Measurements from ENCODE around the gene FBXW8. TPM values are rescaled to one million over a fixed set of nuclear protein-coding genes. Genes with fewer than 3 reads are reported as not detected.

The FBXW8 gene
- total RNA-seq, 5 donors from 2014 or later (not counting 1 experiment from before 2014, with no cell fraction given), result 10.7 to 17.9 (median 13.0) TPM

- H3K9me3 Mint-ChIP-seq, result no peaks in the 10 kb centered on the region
- H3K27ac ChIP-seq (ENCODE audit: low read length), result no peak overlapping the region
- no peak for ATAC-seq (replicated peaks in 1 of 4)
- no peaks in the 10 kb centered on the region for H3K36me3 Mint-ChIP-seq
- peaks cover 0 to 14% of the 10 kb centered on the region in 2 experiments for H3K4me1 ChIP-seq (ENCODE audit: control insufficient read depth in 1 of 2, extremely low read depth in 1 of 2, insufficient read depth in 2 of 2, low read length in 2 of 2)
- no peaks in the 10 kb centered on the region for H3K9me3 ChIP-seq
- no peak for DNase-seq
- H3K27me3 ChIP-seq (replicated peaks in 1 of 2; ENCODE audit: control insufficient read depth in 2 of 2, extremely low read depth in 1 of 2, insufficient read depth in 2 of 2, low read length in 1 of 2), result no peaks in the 10 kb centered on the region
- POLR2A ChIA-PET, result no interaction called here
- no peak overlapping the region for H3K4me3 Mint-ChIP-seq
- CTCF ChIA-PET, result interaction anchor here in 1 of 2 donors (0.7 kb wide), 2 partner anchors 23 to 132 kb away, joined by 5 to 7 read pairs; no protein-coding TSS in a partner anchor
- no peaks in the 10 kb centered on the region for H3K36me3 ChIP-seq (ENCODE audit: control insufficient read depth in 2 of 2, extremely low read depth in 1 of 2, insufficient read depth in 1 of 2, low read length in 1 of 2)
- no peaks in the 10 kb centered on the region for H3K4me1 Mint-ChIP-seq
- no peak overlapping the region for H3K4me3 ChIP-seq (ENCODE audit: control insufficient read depth in 1 of 2, extremely low read depth in 1 of 2, low read length in 1 of 2)
- H3K27ac Mint-ChIP-seq, result no peak overlapping the region
- H3K27me3 Mint-ChIP-seq, result no peaks in the 10 kb centered on the region
- WGBS (ENCODE audit: insufficient coverage), result 67% methylated on average over 1 of the region's 5 CpGs
Measured at GRCh38 chr12:117050060-117050459, 139.3 kb downstream of the FBXW8 start.

GRCh38 chr12:117051380-117051779, 140.6 kb downstream of the FBXW8 start:
- Mint-ChIP-seq H3K36me3 (no peaks in the 10 kb centered on the region), H3K4me3 (no peak overlapping the region), H3K4me1 (no peaks in the 10 kb centered on the region), H3K27ac (no peak overlapping the region), H3K27me3 (no peaks in the 10 kb centered on the region), H3K9me3 (no peaks in the 10 kb centered on the region)
- H3K9me3 ChIP-seq, result no peaks in the 10 kb centered on the region
- peaks cover 0 to 14% of the 10 kb centered on the region in 2 experiments for H3K4me1 ChIP-seq (ENCODE audit: control insufficient read depth in 1 of 2, extremely low read depth in 1 of 2, insufficient read depth in 2 of 2, low read length in 2 of 2)
- WGBS (ENCODE audit: insufficient coverage), result 76% methylated on average over 7 of the region's 10 CpGs
- H3K27ac ChIP-seq (ENCODE audit: low read length), result no peak overlapping the region
- no peaks in the 10 kb centered on the region for H3K36me3 ChIP-seq (ENCODE audit: control insufficient read depth in 2 of 2, extremely low read depth in 1 of 2, insufficient read depth in 1 of 2, low read length in 1 of 2)
- ChIA-PET CTCF (no interaction called here), POLR2A (no interaction called here)
- ATAC-seq (replicated peaks in 1 of 4) (no peak), DNase-seq (peak in 2 of 35 experiments; percentile 1 to 3)
- H3K27me3 ChIP-seq (replicated peaks in 1 of 2; ENCODE audit: control insufficient read depth in 2 of 2, extremely low read depth in 1 of 2, insufficient read depth in 2 of 2, low read length in 1 of 2), result no peaks in the 10 kb centered on the region
- H3K4me3 ChIP-seq (ENCODE audit: control insufficient read depth in 1 of 2, extremely low read depth in 1 of 2, low read length in 1 of 2), result no peak overlapping the region

GRCh38 chr12:117052386-117053049, 141.8 kb downstream of the FBXW8 start:
- H3K4me1 Mint-ChIP-seq, result no peaks in the 10 kb centered on the region
- H3K27ac Mint-ChIP-seq, result no peak overlapping the region
- no peaks in the 10 kb centered on the region for H3K36me3 Mint-ChIP-seq
- 87% methylated on average over 7 of the region's 8 CpGs for WGBS (ENCODE audit: insufficient coverage)
- DNase-seq (no peak), ATAC-seq (replicated peaks in 1 of 4) (no peak)
- H3K9me3 Mint-ChIP-seq, result no peaks in the 10 kb centered on the region
- H3K9me3 ChIP-seq, result no peaks in the 10 kb centered on the region
- H3K36me3 ChIP-seq (ENCODE audit: control insufficient read depth in 2 of 2, extremely low read depth in 1 of 2, insufficient read depth in 1 of 2, low read length in 1 of 2), result no peaks in the 10 kb centered on the region
- no peak overlapping the region for H3K27ac ChIP-seq (ENCODE audit: low read length)
- POLR2A ChIA-PET, result no interaction called here
- peaks cover 0 to 14% of the 10 kb centered on the region in 2 experiments for H3K4me1 ChIP-seq (ENCODE audit: control insufficient read depth in 1 of 2, extremely low read depth in 1 of 2, insufficient read depth in 2 of 2, low read length in 2 of 2)
- CTCF ChIA-PET, result no interaction called here
- H3K4me3 ChIP-seq (ENCODE audit: control insufficient read depth in 1 of 2, extremely low read depth in 1 of 2, low read length in 1 of 2), result no peak overlapping the region
- no peaks in the 10 kb centered on the region for H3K27me3 ChIP-seq (replicated peaks in 1 of 2; ENCODE audit: control insufficient read depth in 2 of 2, extremely low read depth in 1 of 2, insufficient read depth in 2 of 2, low read length in 1 of 2)
- no peak overlapping the region for H3K4me3 Mint-ChIP-seq
- no peaks in the 10 kb centered on the region for H3K27me3 Mint-ChIP-seq

GRCh38 chr12:117053050-117053400, 142.3 kb downstream of the FBXW8 start:
- no peak for ATAC-seq (replicated peaks in 1 of 4)
- WGBS (ENCODE audit: insufficient coverage), result 92% methylated on average over 7 of the region's 9 CpGs
- CTCF ChIA-PET, result no interaction called here
- H3K27ac Mint-ChIP-seq, result no peak overlapping the region
- peaks cover 0 to 14% of the 10 kb centered on the region in 2 experiments for H3K4me1 ChIP-seq (ENCODE audit: control insufficient read depth in 1 of 2, extremely low read depth in 1 of 2, insufficient read depth in 2 of 2, low read length in 2 of 2)
- H3K4me3 ChIP-seq (ENCODE audit: control insufficient read depth in 1 of 2, extremely low read depth in 1 of 2, low read length in 1 of 2), result no peak overlapping the region
- no peaks in the 10 kb centered on the region for H3K27me3 Mint-ChIP-seq
- no peaks in the 10 kb centered on the region for H3K4me1 Mint-ChIP-seq
- H3K27ac ChIP-seq (ENCODE audit: low read length), result no peak overlapping the region
- no peak overlapping the region for H3K4me3 Mint-ChIP-seq
- no peaks in the 10 kb centered on the region for H3K36me3 Mint-ChIP-seq
- H3K27me3 ChIP-seq (replicated peaks in 1 of 2; ENCODE audit: control insufficient read depth in 2 of 2, extremely low read depth in 1 of 2, insufficient read depth in 2 of 2, low read length in 1 of 2), result no peaks in the 10 kb centered on the region
- DNase-seq, result no peak
- no peaks in the 10 kb centered on the region for H3K9me3 ChIP-seq
- no peaks in the 10 kb centered on the region for H3K36me3 ChIP-seq (ENCODE audit: control insufficient read depth in 2 of 2, extremely low read depth in 1 of 2, insufficient read depth in 1 of 2, low read length in 1 of 2)
- H3K9me3 Mint-ChIP-seq, result no peaks in the 10 kb centered on the region
- POLR2A ChIA-PET, result no interaction called here

- CTCF ChIA-PET, result no interaction called here
- Histone ChIP-seq H3K4me1 (ENCODE audit: control insufficient read depth in 1 of 2, extremely low read depth in 1 of 2, insufficient read depth in 2 of 2, low read length in 2 of 2) (peaks cover 0 to 14% of the 10 kb centered on the region in 2 experiments), H3K27me3 (replicated peaks in 1 of 2; ENCODE audit: control insufficient read depth in 2 of 2, extremely low read depth in 1 of 2, insufficient read depth in 2 of 2, low read length in 1 of 2) (no peaks in the 10 kb centered on the region), H3K27ac (ENCODE audit: low read length) (no peak overlapping the region), H3K4me3 (ENCODE audit: control insufficient read depth in 1 of 2, extremely low read depth in 1 of 2, low read length in 1 of 2) (no peak overlapping the region), H3K9me3 (no peaks in the 10 kb centered on the region), H3K36me3 (ENCODE audit: control insufficient read depth in 2 of 2, extremely low read depth in 1 of 2, insufficient read depth in 1 of 2, low read length in 1 of 2) (no peaks in the 10 kb centered on the region)
- Mint-ChIP-seq H3K27ac (no peak overlapping the region), H3K27me3 (no peaks in the 10 kb centered on the region), H3K4me3 (no peak overlapping the region), H3K9me3 (no peaks in the 10 kb centered on the region), H3K4me1 (no peaks in the 10 kb centered on the region), H3K36me3 (no peaks in the 10 kb centered on the region)
- POLR2A ChIA-PET, result no interaction called here
- WGBS (ENCODE audit: insufficient coverage), result 85% methylated on average over 16 of the region's 18 CpGs
- no peak for DNase-seq
- ATAC-seq (replicated peaks in 1 of 4), result no peak
Measured at GRCh38 chr12:117053597-117054201, 142.9 kb downstream of the FBXW8 start.

- H3K27ac ChIP-seq (ENCODE audit: low read length), result no peak overlapping the region
- H3K27ac Mint-ChIP-seq, result no peak overlapping the region
- no peaks in the 10 kb centered on the region for H3K9me3 ChIP-seq
- no peak for ATAC-seq (replicated peaks in 1 of 4)
- DNase-seq, result no peak
- ChIA-PET POLR2A (interaction anchor here in 1 of 2 donors (0.5 kb wide), 1 partner anchor 62 kb away, joined by 4 read pairs; no protein-coding TSS in a partner anchor), CTCF (no interaction called here)
- peaks cover 0 to 14% of the 10 kb centered on the region in 2 experiments for H3K4me1 ChIP-seq (ENCODE audit: control insufficient read depth in 1 of 2, extremely low read depth in 1 of 2, insufficient read depth in 2 of 2, low read length in 2 of 2)
- H3K36me3 ChIP-seq (ENCODE audit: control insufficient read depth in 2 of 2, extremely low read depth in 1 of 2, insufficient read depth in 1 of 2, low read length in 1 of 2), result no peaks in the 10 kb centered on the region
- H3K9me3 Mint-ChIP-seq, result no peaks in the 10 kb centered on the region
- no peaks in the 10 kb centered on the region for H3K36me3 Mint-ChIP-seq
- no peaks in the 10 kb centered on the region for H3K4me1 Mint-ChIP-seq
- no peak overlapping the region for H3K4me3 ChIP-seq (ENCODE audit: control insufficient read depth in 1 of 2, extremely low read depth in 1 of 2, low read length in 1 of 2)
- H3K27me3 Mint-ChIP-seq, result no peaks in the 10 kb centered on the region
- no peaks in the 10 kb centered on the region for H3K27me3 ChIP-seq (replicated peaks in 1 of 2; ENCODE audit: control insufficient read depth in 2 of 2, extremely low read depth in 1 of 2, insufficient read depth in 2 of 2, low read length in 1 of 2)
- no peak overlapping the region for H3K4me3 Mint-ChIP-seq
- 98% methylated on average over 6 of the region's 6 CpGs for WGBS (ENCODE audit: insufficient coverage)
Measured at GRCh38 chr12:117054279-117054678, 143.5 kb downstream of the FBXW8 start.

Data from T-cell (primary cell).